ENCODE results near the gene NUP210L. TPM values are rescaled to one million over a fixed set of nuclear protein-coding genes. Genes with fewer than 3 reads are reported as not detected.
A peak's percentile ranks its signal among the peaks of the same experiment; 100 is the strongest.

Gene NUP210L
- total and polyA plus RNA-seq, 2 of the 13 experiments (the other 11 are each of a cell fraction or from before 2014, with no cell fraction given): not detected

DNA sequence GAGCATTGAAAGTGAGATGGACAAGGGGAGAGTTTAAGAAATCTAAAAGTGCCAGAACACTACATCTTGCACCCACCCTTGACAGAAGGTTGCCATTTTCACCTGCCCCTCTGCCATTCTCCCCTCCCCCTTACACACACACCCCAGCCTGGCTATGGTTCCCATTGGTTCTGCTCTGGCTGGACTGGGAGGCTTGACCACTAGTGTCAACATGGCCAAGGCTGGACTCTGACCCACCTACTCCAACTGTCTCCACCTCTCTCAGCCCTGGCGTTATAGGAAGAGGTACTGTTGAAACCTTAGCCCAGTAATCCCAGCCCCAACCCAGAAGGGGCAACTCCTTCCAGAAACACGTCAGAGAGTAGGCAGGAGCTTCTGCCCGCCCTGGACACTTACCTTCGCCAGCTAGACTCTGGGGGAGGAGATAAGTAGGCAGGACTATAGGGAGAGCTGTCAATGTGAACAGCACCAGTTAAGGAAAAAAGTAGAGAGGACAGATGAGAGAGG lies 201.0 kb downstream of the NUP210L start (continued):
- TF ChIP-seq AKNA (CRISPR knock-in tag; IDR thresholded peaks at IDR 0.05; ENCODE audit: borderline replicate concordance): no peak
- TF ChIP-seq LCORL (IDR thresholded peaks at IDR 0.05): no peak
- TF ChIP-seq LCORL (CRISPR knock-in tag; IDR thresholded peaks at IDR 0.05): 0 out of 2 replicates have a peak, but pooled peaks have one; percentile 23
- TF ChIP-seq HINFP (CRISPR knock-in tag; IDR thresholded peaks at IDR 0.05; ENCODE audit: low read depth): no peak
- TF ChIP-seq ZNF75D (CRISPR knock-in tag; IDR thresholded peaks at IDR 0.05; ENCODE audit: borderline replicate concordance): no peak
- peak; percentile 80 for TF ChIP-seq XRCC5 (optimal IDR thresholded peaks at IDR 0.05; ENCODE audit: low read length)
- TF ChIP-seq ZNF546 (CRISPR knock-in tag; conservative IDR thresholded peaks at IDR 0.05): no peak
- TF ChIP-seq FOXA1 (IDR thresholded peaks at IDR 0.05): peak; percentile 70
- TF ChIP-seq FOXA1 (CRISPR knock-in tag; IDR thresholded peaks at IDR 0.05): peak; percentile 97
- TF ChIP-seq ZNF567 (CRISPR knock-in tag; IDR thresholded peaks at IDR 0.05; ENCODE audit: borderline replicate concordance): peak; percentile 82; the same call in 1 of the 2 replicates
- no peak for TF ChIP-seq DR1 (CRISPR knock-in tag; IDR thresholded peaks at IDR 0.05)
- no peak for TF ChIP-seq SMARCC2 (IDR thresholded peaks at IDR 0.05)
- TF ChIP-seq ZNF224 (CRISPR knock-in tag; IDR thresholded peaks at IDR 0.05): no peak
- TF ChIP-seq ZNF17 (CRISPR knock-in tag; IDR thresholded peaks at IDR 0.05): no peak
- no peak for TF ChIP-seq ZNF503 (CRISPR knock-in tag; IDR thresholded peaks at IDR 0.05)
- TF ChIP-seq KDM6A (CRISPR knock-in tag; IDR thresholded peaks at IDR 0.05; ENCODE audit: low read depth): peak; percentile 76
- TF ChIP-seq GATAD1 (CRISPR knock-in tag; IDR thresholded peaks at IDR 0.05): peak; percentile 50; the same call in 1 of the 2 replicates
- TF ChIP-seq SALL1 (CRISPR knock-in tag; IDR thresholded peaks at IDR 0.05): peak; percentile 75
- TF ChIP-seq ZNF558 (CRISPR knock-in tag; IDR thresholded peaks at IDR 0.05; ENCODE audit: borderline replicate concordance): no peak
- no peak for TF ChIP-seq NR2C2 (CRISPR knock-in tag; IDR thresholded peaks at IDR 0.05; ENCODE audit: borderline replicate concordance)
- no peak for TF ChIP-seq ZNF549 (CRISPR knock-in tag; IDR thresholded peaks at IDR 0.05)
- peak; percentile 19; the same call in 1 of the 2 replicates for TF ChIP-seq ZSCAN9 (CRISPR knock-in tag; IDR thresholded peaks at IDR 0.05; ENCODE audit: borderline replicate concordance)
- TF ChIP-seq RFXANK (CRISPR knock-in tag; IDR thresholded peaks at IDR 0.05): no peak
- TF ChIP-seq SRSF1 (optimal IDR thresholded peaks at IDR 0.05; ENCODE audit: low read depth, low read length): no peak

Data from HepG2 (cell line).